DND-41 (cell line): ENCODE measurements around the gene OGFR.

Source experiments
- ATAC-seq: fragments of 200-7000 bp; cut with Tn5 transposase; 3 replicates; pipeline ENCODE4 v1.9.1; 2021; ENCODE audit warnings: low read depth; ENCODE audit not compliant: insufficient read depth
- DNase-seq: peaks from one replicate; pipeline ENCODE4 v3.0.0-alpha.2; 2020
- H2AFZ ChIP-seq: 2 replicates; pipeline ENCODE4 v1.6.0; 2012; ENCODE audit warnings: low read depth, low read length
- H3K27ac ChIP-seq: 2 replicates; pipeline ENCODE4 v1.5.1; 2012; ENCODE audit warnings: low read length, inconsistent platforms
- H3K27me3 ChIP-seq: fragments of 200-600 bp; sonication (generic); 2 replicates; pipeline ENCODE4 v1.6.0; 2012; ENCODE audit warnings: low read length, mild to moderate bottlenecking, inconsistent platforms; ENCODE audit not compliant: insufficient read depth, poor library complexity
- H3K36me3 ChIP-seq: 2 replicates; pipeline ENCODE4 v1.5.1; 2012; ENCODE audit warnings: low read length, inconsistent platforms; ENCODE audit not compliant: insufficient read depth
- H3K4me1 ChIP-seq: 2 replicates; pipeline ENCODE4 v1.5.1; 2012; ENCODE audit warnings: mild to moderate bottlenecking, low read length; ENCODE audit not compliant: insufficient read depth
- H3K4me2 ChIP-seq: 2 replicates; pipeline ENCODE4 v1.6.0; 2012; ENCODE audit warnings: mild to moderate bottlenecking, moderate library complexity, low read length, inconsistent platforms; ENCODE audit not compliant: insufficient read depth
- H3K4me3 ChIP-seq, 2 experiments: fragments of 200-600 bp in 1 of 2; shearing (Covaris generic) in 1 of 2; 2 replicates each; pipeline ENCODE4 v1.5.1; 2012 to 2016; ENCODE audit warnings: inconsistent platforms in 2 of 2, low read length in 2 of 2, mild to moderate bottlenecking in 2 of 2, low read depth in 1 of 2, moderate library complexity in 1 of 2
- H3K79me2 ChIP-seq: 2 replicates; pipeline ENCODE4 v1.6.0; 2012; ENCODE audit warnings: low read length, inconsistent platforms; ENCODE audit not compliant: insufficient read depth
- H3K9ac ChIP-seq: 2 replicates; pipeline ENCODE4 v1.6.0; 2012; ENCODE audit warnings: low read depth, mild to moderate bottlenecking, inconsistent platforms, low read length, moderate library complexity
- H3K9me3 ChIP-seq: 2 replicates; pipeline ENCODE4 v1.5.1; 2012; ENCODE audit warnings: low read length, moderate library complexity, mild to moderate bottlenecking, inconsistent platforms; ENCODE audit not compliant: insufficient read depth, severe bottlenecking
- H4K20me1 ChIP-seq: 2 replicates; pipeline ENCODE4 v1.6.0; 2012; ENCODE audit warnings: low read length; ENCODE audit not compliant: insufficient read depth
- CTCF ChIP-seq: IDR thresholded peaks from 2 replicates; pipeline ENCODE4 v1.5.1; 2012; ENCODE audit warnings: borderline replicate concordance, low read length, moderate library complexity, mild to moderate bottlenecking; ENCODE audit not compliant: poor library complexity, severe bottlenecking; ENCODE audit errors: extremely low read depth
- EZH2 ChIP-seq: IDR thresholded peaks from 3 replicates; pipeline ENCODE4 v1.6.1; 2012; ENCODE audit warnings: borderline replicate concordance, low read depth, mild to moderate bottlenecking, moderate library complexity, low read length, inconsistent platforms; ENCODE audit not compliant: severe bottlenecking

The OGFR gene

GRCh38 chr20:62778601-62779416 is 25.8 kb upstream of the OGFR start:
- DNase-seq (no peak), ATAC-seq (no peak)
- Histone ChIP-seq H3K27me3 (no peaks in the 10 kb centered on the region), H3K9ac (no peak overlapping the region), H3K27ac (no peak overlapping the region), H2AFZ (no peak overlapping the region), H3K4me3 (no peak overlapping the region), H4K20me1 (no peaks in the 10 kb centered on the region), H3K36me3 (no peaks in the 10 kb centered on the region), H3K4me1 (peaks cover 26% of the 10 kb centered on the region), H3K79me2 (no peaks in the 10 kb centered on the region), H3K9me3 (no peaks in the 10 kb centered on the region), H3K4me2 (no peak overlapping the region)
- TF ChIP-seq CTCF: no peak
- no peak for TF ChIP-seq EZH2

- Histone ChIP-seq H3K9ac (no peak overlapping the region), H3K4me1 (peaks cover 26% of the 10 kb centered on the region), H3K9me3 (no peaks in the 10 kb centered on the region), H3K27me3 (no peaks in the 10 kb centered on the region), H3K79me2 (no peaks in the 10 kb centered on the region), H4K20me1 (no peaks in the 10 kb centered on the region), H3K4me2 (no peak overlapping the region), H3K27ac (no peak overlapping the region), H3K36me3 (no peaks in the 10 kb centered on the region), H3K4me3 (no peak overlapping the region), H2AFZ (no peak overlapping the region)
- ATAC-seq (no peak), DNase-seq (no peak)
- TF ChIP-seq CTCF (no peak), EZH2 (no peak)
Measured at GRCh38 chr20:62779417-62779685, 25.3 kb upstream of the OGFR start.

GRCh38 chr20:62780204-62780603 is 24.4 kb upstream of the OGFR start:
- TF ChIP-seq CTCF (no peak), EZH2 (no peak)
- H3K4me2 ChIP-seq: no peak overlapping the region

More at GRCh38 chr20:62780204-62780603, 24.4 kb upstream of the OGFR start:
- no peak overlapping the region for H3K9ac ChIP-seq
- H3K4me1 ChIP-seq: peaks cover 26% of the 10 kb centered on the region
- H3K36me3 ChIP-seq: no peaks in the 10 kb centered on the region
- no peaks in the 10 kb centered on the region for H3K79me2 ChIP-seq
- no peaks in the 10 kb centered on the region for H3K27me3 ChIP-seq
- no peaks in the 10 kb centered on the region for H4K20me1 ChIP-seq
- ATAC-seq (no peak), DNase-seq (no peak)
- no peak overlapping the region for H2AFZ ChIP-seq
- no peak overlapping the region for H3K4me3 ChIP-seq
- H3K27ac ChIP-seq: no peak overlapping the region
- H3K9me3 ChIP-seq: no peaks in the 10 kb centered on the region
